ENCODE results near the gene BRI3.

Gene BRI3

GRCh38 chr7:98301693-98302470 lies 20.4 kb downstream of the BRI3 start:
- peaks cover 4% of the 10 kb centered on the region; the same call in 1 of the 2 replicates for H3K27me3 ChIP-seq (ENCODE audit: insufficient read depth, low read length)
- no peak overlapping the region for H3K27ac ChIP-seq (ENCODE audit: low read depth, low read length, poor library complexity, severe bottlenecking)
- no peaks in the 10 kb centered on the region for H3K9me2 ChIP-seq (ENCODE audit: low read depth, low read length)
- H3K4me2 ChIP-seq (ENCODE audit: low read length), result no peak overlapping the region
- H3F3A ChIP-seq (ENCODE audit: insufficient read depth, low read length), result no peaks in the 10 kb centered on the region
- no peaks in the 10 kb centered on the region for H3K79me2 ChIP-seq (ENCODE audit: insufficient read depth, low read length)
- no peaks in the 10 kb centered on the region for H3K9me3 ChIP-seq (ENCODE audit: low read length)
- H3K36me3 ChIP-seq (ENCODE audit: insufficient read depth, low read length), result no peaks in the 10 kb centered on the region
- no peak for TF ChIP-seq EZH2 (IDR thresholded peaks at IDR 0.05; ENCODE audit: borderline replicate concordance, low read length)
- no peak overlapping the region for H3K4me3 ChIP-seq (ENCODE audit: low read depth, low read length, poor library complexity, severe bottlenecking)
- H4K20me1 ChIP-seq (ENCODE audit: insufficient read depth, low read length), result no peaks in the 10 kb centered on the region
- H3K9ac ChIP-seq (ENCODE audit: low read length), result no peak overlapping the region
- H3K4me1 ChIP-seq (ENCODE audit: insufficient read depth, low read length, severe bottlenecking), result no peaks in the 10 kb centered on the region
- H2AFZ ChIP-seq (ENCODE audit: low read length), result no peak overlapping the region

- no peaks in the 10 kb centered on the region for H3F3A ChIP-seq (ENCODE audit: insufficient read depth, low read length)
- H3K9me2 ChIP-seq (ENCODE audit: low read depth, low read length), result no peaks in the 10 kb centered on the region
- H3K9ac ChIP-seq (ENCODE audit: low read length), result no peak overlapping the region
- no peak overlapping the region for H2AFZ ChIP-seq (ENCODE audit: low read length)
- H3K4me3 ChIP-seq (ENCODE audit: low read depth, low read length, poor library complexity, severe bottlenecking), result no peak overlapping the region
- no peak for TF ChIP-seq EZH2 (IDR thresholded peaks at IDR 0.05; ENCODE audit: borderline replicate concordance, low read length)
- TF ChIP-seq, protein P1, sequence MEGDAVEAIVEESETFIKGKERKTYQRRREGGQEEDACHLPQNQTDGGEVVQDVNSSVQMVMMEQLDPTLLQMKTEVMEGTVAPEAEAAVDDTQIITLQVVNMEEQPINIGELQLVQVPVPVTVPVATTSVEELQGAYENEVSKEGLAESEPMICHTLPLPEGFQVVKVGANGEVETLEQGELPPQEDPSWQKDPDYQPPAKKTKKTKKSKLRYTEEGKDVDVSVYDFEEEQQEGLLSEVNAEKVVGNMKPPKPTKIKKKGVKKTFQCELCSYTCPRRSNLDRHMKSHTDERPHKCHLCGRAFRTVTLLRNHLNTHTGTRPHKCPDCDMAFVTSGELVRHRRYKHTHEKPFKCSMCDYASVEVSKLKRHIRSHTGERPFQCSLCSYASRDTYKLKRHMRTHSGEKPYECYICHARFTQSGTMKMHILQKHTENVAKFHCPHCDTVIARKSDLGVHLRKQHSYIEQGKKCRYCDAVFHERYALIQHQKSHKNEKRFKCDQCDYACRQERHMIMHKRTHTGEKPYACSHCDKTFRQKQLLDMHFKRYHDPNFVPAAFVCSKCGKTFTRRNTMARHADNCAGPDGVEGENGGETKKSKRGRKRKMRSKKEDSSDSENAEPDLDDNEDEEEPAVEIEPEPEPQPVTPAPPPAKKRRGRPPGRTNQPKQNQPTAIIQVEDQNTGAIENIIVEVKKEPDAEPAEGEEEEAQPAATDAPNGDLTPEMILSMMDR (IDR thresholded peaks at IDR 0.05; ENCODE audit: low read length), result no peak
- no peaks in the 10 kb centered on the region for H3K79me2 ChIP-seq (ENCODE audit: insufficient read depth, low read length)
- H3K27ac ChIP-seq (ENCODE audit: low read depth, low read length, poor library complexity, severe bottlenecking), result no peak overlapping the region
- no peaks in the 10 kb centered on the region for H4K20me1 ChIP-seq (ENCODE audit: insufficient read depth, low read length)
- H3K4me1 ChIP-seq (ENCODE audit: insufficient read depth, low read length, severe bottlenecking), result no peaks in the 10 kb centered on the region
- H3K36me3 ChIP-seq (ENCODE audit: insufficient read depth, low read length), result no peaks in the 10 kb centered on the region
- H3K9me3 ChIP-seq (ENCODE audit: low read length), result no peaks in the 10 kb centered on the region
- H3K4me2 ChIP-seq (ENCODE audit: low read length), result no peak overlapping the region
- peaks cover 4% of the 10 kb centered on the region; the same call in 1 of the 2 replicates for H3K27me3 ChIP-seq (ENCODE audit: insufficient read depth, low read length)
These were observed 21.8 kb downstream of the BRI3 start for GRCh38 chr7:98303176-98303865.

- Histone ChIP-seq H4K20me1 (ENCODE audit: insufficient read depth, low read length) (no peaks in the 10 kb centered on the region), H3K27ac (ENCODE audit: low read depth, low read length, poor library complexity, severe bottlenecking) (no peak overlapping the region), H3K36me3 (ENCODE audit: insufficient read depth, low read length) (no peaks in the 10 kb centered on the region), H2AFZ (ENCODE audit: low read length) (no peak overlapping the region), H3K4me1 (ENCODE audit: insufficient read depth, low read length, severe bottlenecking) (no peaks in the 10 kb centered on the region), H3K79me2 (ENCODE audit: insufficient read depth, low read length) (no peaks in the 10 kb centered on the region), H3K9me2 (ENCODE audit: low read depth, low read length) (no peaks in the 10 kb centered on the region), H3K4me3 (ENCODE audit: low read depth, low read length, poor library complexity, severe bottlenecking) (no peak overlapping the region), H3K9me3 (ENCODE audit: low read length) (no peaks in the 10 kb centered on the region), H3F3A (ENCODE audit: insufficient read depth, low read length) (no peaks in the 10 kb centered on the region), H3K4me2 (ENCODE audit: low read length) (no peak overlapping the region), H3K9ac (ENCODE audit: low read length) (no peak overlapping the region), H3K27me3 (ENCODE audit: insufficient read depth, low read length) (peaks cover 4% of the 10 kb centered on the region; the same call in 1 of the 2 replicates)
- TF ChIP-seq EZH2 (IDR thresholded peaks at IDR 0.05; ENCODE audit: borderline replicate concordance, low read length), result no peak
- TF ChIP-seq, protein P1 (IDR thresholded peaks at IDR 0.05; ENCODE audit: low read length), result no peak
These were observed 22.4 kb downstream of the BRI3 start for GRCh38 chr7:98303906-98304305.

All from OCI-LY1 (cell line).